ENCODE data around the gene JCAD. TPM values are rescaled to one million over a fixed set of nuclear protein-coding genes. Genes with fewer than 3 reads are reported as not detected.
"Not testable (repeated sequence)": the region's sequence is repeated elsewhere in the genome, so short reads cannot be mapped to it uniquely, and the experiment has no call there.

Gene JCAD
- total RNA-seq (10 to 100 TPM; 10.4 to 51.7 (median 22.7) TPM), polyA plus RNA-seq (10 to 100 TPM; 10.4 to 10.5 TPM)
- long read RNA-seq, donor 1, full-length matches to known transcripts = 1 of 13 reads
- long read RNA-seq, donor 1, partial matches to known transcripts = 5 of 13 reads
- long read RNA-seq, donor 1, other reads (novel, unspliced or antisense) = 7 of 13 reads
- long read RNA-seq, donor 2, full-length matches to known transcripts = 4 of 20 reads
- long read RNA-seq, donor 2, partial matches to known transcripts = 7 of 20 reads
- long read RNA-seq, donor 2, other reads (novel, unspliced or antisense) = 9 of 20 reads
- long read RNA-seq, donor 3, partial matches to known transcripts = 6 of 13 reads
- long read RNA-seq, donor 3, other reads (novel, unspliced or antisense) = 7 of 13 reads

GRCh38 chr10:30059209-30060107, at the start of gene JCAD:
TSS of gene JCAD (minus strand) at chr10:30059586. CDS start at chr10:30047812, 11,774 bp downstream.
- 4 to 9% (median 5%) methylated on average over 29 to 66 of the region's 66 CpGs for WGBS, 4 donors
- Histone ChIP-seq H3K36me3 (no peaks in the 10 kb centered on the region), H3K4me1 (peaks cover 0 to 53% (median 20%) of the 10 kb centered on the region in 12 donors), H3K4me3 (peak within 1 kb of the TSS; percentile 72 to 97 (median 85)), H3K9me3 (no peaks in the 10 kb centered on the region), H3K27ac (peak within 1 kb of the TSS; percentile 90 to 98 (median 94)), H3K27me3 (peaks cover 0 to 42% (median 0%) of the 10 kb centered on the region in 9 donors)
- DNase-seq (peak; percentile 82 to 88 (median 85)), ATAC-seq (peak; percentile 46 to 95 (median 86))
- intact Hi-C loops (cut with DNase I) = loop anchor here in 4 of 10 donors (2.0 to 10.0 kb wide), 3 partner anchors 61 to 128 kb away; no protein-coding TSS in a partner anchor
- TF ChIP-seq POLR2A (IDR thresholded peaks at IDR 0.05) = peak in 1 of 2 donors; percentile 79
- TF ChIP-seq CTCF (IDR thresholded peaks at IDR 0.05) = no peak

GRCh38 chr10:30106987-30107386, 47.6 kb upstream of the JCAD start:
- DNase-seq (no peak), ATAC-seq (no peak)
- Histone ChIP-seq H3K36me3 (no peaks in the 10 kb centered on the region), H3K4me3 (no peak overlapping the region), H3K9me3 (no peaks in the 10 kb centered on the region), H3K4me1 (peaks cover 0 to 9% (median 0%) of the 10 kb centered on the region in 12 donors), H3K27ac (no peak overlapping the region), H3K27me3 (no peaks in the 10 kb centered on the region)
- TF ChIP-seq CTCF (IDR thresholded peaks at IDR 0.05) = no peak
- no peak for TF ChIP-seq POLR2A (IDR thresholded peaks at IDR 0.05)
- WGBS, 4 donors = 80 to 89% (median 84%) methylated on average over 5 of the region's 5 CpGs
- intact Hi-C loops (cut with DNase I) = no loop called here

GRCh38 chr10:30103595-30104320, 44.4 kb upstream of the JCAD start:
- no peak overlapping the region for H3K27ac ChIP-seq
- 78 to 85% (median 84%) methylated on average over 7 of the region's 7 CpGs for WGBS, 4 donors
- no peaks in the 10 kb centered on the region for H3K36me3 ChIP-seq
- H3K4me1 ChIP-seq = peaks cover 0 to 2% (median 0%) of the 10 kb centered on the region in 12 donors
- H3K27me3 ChIP-seq = no peaks in the 10 kb centered on the region
- H3K9me3 ChIP-seq = no peaks in the 10 kb centered on the region
- no peak for TF ChIP-seq POLR2A (IDR thresholded peaks at IDR 0.05)
- no peak for TF ChIP-seq CTCF (IDR thresholded peaks at IDR 0.05)
- DNase-seq (no peak), ATAC-seq (no peak)
- H3K4me3 ChIP-seq = no peak overlapping the region
- intact Hi-C loops (cut with DNase I) = no loop called here

GRCh38 chr10:30099706-30100105, 40.3 kb upstream of the JCAD start:
- H3K9me3 ChIP-seq = not testable (repeated sequence)
- 93 to 97% (median 95%) methylated on average over 7 of the region's 7 CpGs for WGBS, 4 donors

More at GRCh38 chr10:30099706-30100105, 40.3 kb upstream of the JCAD start:
- H3K27ac ChIP-seq; ATAC-seq; DNase-seq; H3K4me3 ChIP-seq; H3K27me3 ChIP-seq; intact Hi-C loops (cut with DNase I); H3K36me3 ChIP-seq; H3K4me1 ChIP-seq: not testable (repeated sequence)
